Measurements from ENCODE around the gene ACTG2.
A peak's percentile ranks its signal among the peaks of the same experiment; 100 is the strongest.
"Not testable (repeated sequence)": the region's sequence is repeated elsewhere in the genome, so short reads cannot be mapped to it uniquely, and the experiment has no call there.

ACTG2 gene

GRCh38 chr2:73938718-73939352, 46.0 kb downstream of the ACTG2 start:
- no peak for DNase-seq

- no peak for DNase-seq
These were observed 46.6 kb downstream of the ACTG2 start for GRCh38 chr2:73939419-73939818.

GRCh38 chr2:73940066-73940465, 47.3 kb downstream of the ACTG2 start:
- DNase-seq = not testable (repeated sequence)

GRCh38 chr2:73942664-73943063, 49.9 kb downstream of the ACTG2 start:
- DNase-seq = no peak

GRCh38 chr2:73944714-73945113, 51.9 kb downstream of the ACTG2 start:
- no peak for DNase-seq

GRCh38 chr2:73946215-73946614, 53.4 kb downstream of the ACTG2 start:
- DNase-seq = no peak

- no peak for DNase-seq
These were observed 53.9 kb downstream of the ACTG2 start for GRCh38 chr2:73946666-73947065.

GRCh38 chr2:73947412-73948018, 54.7 kb downstream of the ACTG2 start:
- DNase-seq = no peak

GRCh38 chr2:73949802-73950201, 57.0 kb downstream of the ACTG2 start:
- DNase-seq = no peak

GRCh38 chr2:73952499-73953446, 60.0 kb downstream of the ACTG2 start:
- DNase-seq = no peak

- DNase-seq = no peak
These were observed 63.5 kb downstream of the ACTG2 start for GRCh38 chr2:73956218-73956865.

- no peak for DNase-seq
These were observed 68.5 kb downstream of the ACTG2 start for GRCh38 chr2:73961274-73961673.

- DNase-seq = no peak
These were observed 69.2 kb downstream of the ACTG2 start for GRCh38 chr2:73961823-73962615.

GRCh38 chr2:73962798-73963197, 70.0 kb downstream of the ACTG2 start:
- no peak for DNase-seq

GRCh38 chr2:73963385-73964120, 70.7 kb downstream of the ACTG2 start:
- DNase-seq = no peak

GRCh38 chr2:73964223-73964622, 71.4 kb downstream of the ACTG2 start:
- DNase-seq = no peak

GRCh38 chr2:73965053-73965452, 72.2 kb downstream of the ACTG2 start:
- DNase-seq = no peak

- DNase-seq = peak; percentile 43
These were observed 75.6 kb downstream of the ACTG2 start for GRCh38 chr2:73968357-73968937.

GRCh38 chr2:73969356-73969755, 76.5 kb downstream of the ACTG2 start:
- no peak for DNase-seq

Measured in NCI-H69 (cell line).